Neural progenitor cell (in vitro differentiated cells): ENCODE data around the gene RELT. TPM values are rescaled to one million over a fixed set of nuclear protein-coding genes. Genes with fewer than 3 reads are reported as not detected.

ENCODE experiments used
- DNase-seq: peaks from one replicate; pipeline ENCODE4 v3.0.0-alpha.2; 2016; ENCODE audit warnings: low spot score
- H2AFZ ChIP-seq: fragments of 200-600 bp; sonication (generic); replicated peaks from 2 replicates; pipeline ENCODE4 v1.6.1; 2016; ENCODE audit warnings: antibody characterized with exemption
- H3F3A ChIP-seq: fragments of 200-600 bp; sonication (generic); 2 replicates; pipeline ENCODE4 v1.6.1; 2016; ENCODE audit warnings: antibody characterized with exemption, low read depth
- H3K27ac ChIP-seq: fragments of 200-600 bp; sonication (generic); 2 replicates; pipeline ENCODE4 v1.5.1; 2016; ENCODE audit warnings: mild to moderate bottlenecking
- H3K27me3 ChIP-seq: fragments of 200-600 bp; sonication (generic); 2 replicates; pipeline ENCODE4 v1.6.1; 2016; ENCODE audit warnings: mild to moderate bottlenecking, moderate library complexity
- H3K36me3 ChIP-seq: fragments of 200-600 bp; sonication (generic); 2 replicates; pipeline ENCODE4 v1.5.1; 2016
- H3K4me1 ChIP-seq: fragments of 200-600 bp; sonication (generic); 2 replicates; pipeline ENCODE4 v1.6.1; 2016; ENCODE audit warnings: mixed run types
- H3K4me2 ChIP-seq: fragments of 200-600 bp; sonication (generic); 2 replicates; pipeline ENCODE4 v1.6.1; 2016
- H3K4me3 ChIP-seq: fragments of 200-600 bp; sonication (generic); 2 replicates; pipeline ENCODE4 v1.5.1; 2016
- H3K79me2 ChIP-seq: fragments of 200-600 bp; sonication (generic); 2 replicates; pipeline ENCODE4 v1.6.1; 2016; ENCODE audit warnings: low read depth
- H3K9ac ChIP-seq: fragments of 200-600 bp; sonication (generic); 2 replicates; pipeline ENCODE4 v1.6.1; 2016
- H3K9me3 ChIP-seq: fragments of 200-600 bp; sonication (generic); 2 replicates; pipeline ENCODE4 v1.5.1; 2016; ENCODE audit warnings: low read depth
- H4K20me1 ChIP-seq: fragments of 200-600 bp; sonication (generic); 2 replicates; pipeline ENCODE4 v1.6.1; 2016; ENCODE audit warnings: low read depth
- H3K27ac Mint-ChIP-seq: 3 replicates; pipeline ENCODE4 v1.8.0; 2021; ENCODE audit warnings: mixed read lengths
- H3K27me3 Mint-ChIP-seq: 2 replicates; pipeline ENCODE4 v1.8.0; 2022; ENCODE audit warnings: low read depth, mild to moderate bottlenecking, inconsistent platforms, moderate library complexity, mixed read lengths; ENCODE audit not compliant: insufficient read depth
- H3K36me3 Mint-ChIP-seq: 3 replicates; pipeline ENCODE4 v1.8.0; 2021; ENCODE audit warnings: mixed read lengths
- H3K4me1 Mint-ChIP-seq: 3 replicates; pipeline ENCODE4 v1.8.0; 2021; ENCODE audit warnings: mixed read lengths
- H3K4me3 Mint-ChIP-seq: 3 replicates; pipeline ENCODE4 v1.8.0; 2021; ENCODE audit warnings: mild to moderate bottlenecking, moderate library complexity, mixed read lengths
- H3K9me3 Mint-ChIP-seq: 3 replicates; pipeline ENCODE4 v1.8.0; 2020; ENCODE audit warnings: mixed read lengths
- CTCF ChIP-seq: fragments of 200-600 bp; sonication (generic); IDR thresholded peaks from 2 replicates; pipeline ENCODE4 v1.5.1; 2017; ENCODE audit warnings: antibody characterized with exemption, mild to moderate bottlenecking
- EZH2 ChIP-seq: fragments of 200-600 bp; sonication (generic); IDR thresholded peaks from 2 replicates; pipeline ENCODE4 v1.6.1; 2017; ENCODE audit warnings: antibody characterized with exemption, mild to moderate bottlenecking, moderate library complexity
- EZH2phosphoT487 ChIP-seq: fragments of 200-600 bp; sonication (generic); IDR thresholded peaks from 2 replicates; pipeline ENCODE4 v1.6.1; 2017; ENCODE audit warnings: antibody characterized with exemption
- total RNA-seq: library from RNA; depleted of rRNA; stranded (reverse); fragments of >200 nt; gene quantifications from 2 replicates; pipeline ENCODE4 v1.2.3, GENCODE V29; 2015; ENCODE audit warnings: low replicate concordance

The RELT gene
- total RNA-seq, 1 donor from 2014 or later: 5.4 TPM

GRCh38 chr11:73337846-73338245 lies 38.4 kb upstream of the RELT start:
- Histone ChIP-seq H3K27ac (no peak overlapping the region), H3K27me3 (peaks cover 21% of the 10 kb centered on the region), H3K4me1 (peaks cover 35% of the 10 kb centered on the region), H3K4me3 (no peak overlapping the region), H3K79me2 (peaks cover 28% of the 10 kb centered on the region), H3K4me2 (no peak overlapping the region), H3K36me3 (no peaks in the 10 kb centered on the region), H3F3A (peaks cover 17% of the 10 kb centered on the region), H3K9me3 (no peaks in the 10 kb centered on the region), H3K9ac (no peak overlapping the region), H4K20me1 (peaks cover 86% of the 10 kb centered on the region), H2AFZ (no peak overlapping the region)
- Mint-ChIP-seq H3K27me3 (peaks cover 9% of the 10 kb centered on the region), H3K4me1 (peaks cover 56% of the 10 kb centered on the region), H3K4me3 (no peak overlapping the region), H3K9me3 (no peaks in the 10 kb centered on the region), H3K27ac (no peak overlapping the region), H3K36me3 (peaks cover 21% of the 10 kb centered on the region)
- no peak for DNase-seq
- TF ChIP-seq EZH2: no peak
- TF ChIP-seq EZH2phosphoT487: no peak
- TF ChIP-seq CTCF: no peak

- H3K9ac ChIP-seq: no peak overlapping the region
- no peak overlapping the region for H2AFZ ChIP-seq
- H3K9me3 ChIP-seq: no peaks in the 10 kb centered on the region
- peaks cover 25% of the 10 kb centered on the region for H3K27me3 ChIP-seq
- Mint-ChIP-seq H3K36me3 (peaks cover 21% of the 10 kb centered on the region), H3K4me3 (no peak overlapping the region), H3K27ac (no peak overlapping the region), H3K9me3 (no peaks in the 10 kb centered on the region), H3K27me3 (peaks cover 9% of the 10 kb centered on the region), H3K4me1 (peaks cover 52% of the 10 kb centered on the region)
- peaks cover 34% of the 10 kb centered on the region for H3K4me1 ChIP-seq
- no peak for TF ChIP-seq EZH2
- TF ChIP-seq CTCF: no peak
- TF ChIP-seq EZH2phosphoT487: no peak
- H3K4me3 ChIP-seq: no peak overlapping the region
- peaks cover 26% of the 10 kb centered on the region for H3K79me2 ChIP-seq
- peaks cover 16% of the 10 kb centered on the region for H3F3A ChIP-seq
- no peaks in the 10 kb centered on the region for H3K36me3 ChIP-seq
- H3K4me2 ChIP-seq: no peak overlapping the region
- H3K27ac ChIP-seq: no peak overlapping the region
- H4K20me1 ChIP-seq: peaks cover 86% of the 10 kb centered on the region
- no peak for DNase-seq
Measured at GRCh38 chr11:73338279-73338678, 37.9 kb upstream of the RELT start.

- no peak overlapping the region for H2AFZ ChIP-seq
- H3K79me2 ChIP-seq: peaks cover 27% of the 10 kb centered on the region
- H3K27me3 Mint-ChIP-seq: peaks cover 10% of the 10 kb centered on the region
- peaks cover 30% of the 10 kb centered on the region for H3K27me3 ChIP-seq
- no peaks in the 10 kb centered on the region for H3K9me3 Mint-ChIP-seq
- TF ChIP-seq CTCF (no peak), EZH2phosphoT487 (no peak), EZH2 (no peak)
- no peak overlapping the region for H3K9ac ChIP-seq
- no peak for DNase-seq
- no peak overlapping the region for H3K4me2 ChIP-seq
- H3K27ac Mint-ChIP-seq: no peak overlapping the region
- H3K27ac ChIP-seq: no peak overlapping the region
- H3K36me3 Mint-ChIP-seq: peaks cover 21% of the 10 kb centered on the region
- H3K4me1 ChIP-seq: peaks cover 18% of the 10 kb centered on the region
- H3K4me3 Mint-ChIP-seq: no peak overlapping the region
- H3K4me3 ChIP-seq: no peak overlapping the region
- no peaks in the 10 kb centered on the region for H3K36me3 ChIP-seq
- peaks cover 92% of the 10 kb centered on the region for H4K20me1 ChIP-seq
- no peaks in the 10 kb centered on the region for H3K9me3 ChIP-seq
- H3F3A ChIP-seq: peaks cover 5% of the 10 kb centered on the region
- H3K4me1 Mint-ChIP-seq: peaks cover 45% of the 10 kb centered on the region
Measured at GRCh38 chr11:73340164-73340563, 36.0 kb upstream of the RELT start.
